Femur (tissue), 1 donor: ENCODE data around the gene MAP3K9.
A peak's percentile ranks its signal among the peaks of the same experiment; 100 is the strongest.

ENCODE experiments used
- DNase-seq: peaks from one replicate; pipeline ENCODE4 v3.0.0-alpha.2; 2017

MAP3K9 gene

GRCh38 chr14:70692210-70692609 is 117.1 kb downstream of the MAP3K9 start:
- peak; percentile 22 for DNase-seq

GRCh38 chr14:70685474-70686197 is 123.7 kb downstream of the MAP3K9 start:
- DNase-seq, result no peak

GRCh38 chr14:70683983-70684382 is 125.3 kb downstream of the MAP3K9 start:
- no peak for DNase-seq

GRCh38 chr14:70680748-70681147 is 128.6 kb downstream of the MAP3K9 start:
- DNase-seq, result no peak

- DNase-seq, result no peak
Measured at GRCh38 chr14:70677341-70677740, 132.0 kb downstream of the MAP3K9 start.
